Measurements from ENCODE around the gene PPP2R1B.
"Not testable (repeated sequence)": the region's sequence is repeated elsewhere in the genome, so short reads cannot be mapped to it uniquely, and the experiment has no call there.

Gene PPP2R1B

GRCh38 chr11:111723595-111723994 lies 42.6 kb downstream of the PPP2R1B start:
- DNase-seq = no peak

DNA sequence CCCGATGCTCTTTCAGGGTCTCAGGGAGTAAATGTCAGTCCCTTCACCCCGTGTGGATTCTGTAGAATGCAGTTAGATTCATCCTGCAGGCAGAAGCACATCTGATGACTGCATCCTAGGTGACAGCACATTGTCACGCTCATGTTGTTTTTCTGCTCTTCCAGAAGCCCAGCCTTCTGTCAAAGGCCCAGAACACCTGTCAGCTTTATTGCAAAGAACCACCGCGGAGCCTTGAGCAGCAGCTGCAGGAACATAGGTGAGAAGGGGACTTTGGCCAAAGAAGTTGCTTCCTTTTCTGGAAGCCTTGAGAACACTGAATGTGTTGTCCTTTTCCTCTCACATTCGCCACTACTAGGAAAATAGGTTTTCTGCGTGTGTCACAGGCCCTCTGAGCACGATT lies 43.7 kb downstream of the PPP2R1B start:
- DNase-seq = no peak

DNA sequence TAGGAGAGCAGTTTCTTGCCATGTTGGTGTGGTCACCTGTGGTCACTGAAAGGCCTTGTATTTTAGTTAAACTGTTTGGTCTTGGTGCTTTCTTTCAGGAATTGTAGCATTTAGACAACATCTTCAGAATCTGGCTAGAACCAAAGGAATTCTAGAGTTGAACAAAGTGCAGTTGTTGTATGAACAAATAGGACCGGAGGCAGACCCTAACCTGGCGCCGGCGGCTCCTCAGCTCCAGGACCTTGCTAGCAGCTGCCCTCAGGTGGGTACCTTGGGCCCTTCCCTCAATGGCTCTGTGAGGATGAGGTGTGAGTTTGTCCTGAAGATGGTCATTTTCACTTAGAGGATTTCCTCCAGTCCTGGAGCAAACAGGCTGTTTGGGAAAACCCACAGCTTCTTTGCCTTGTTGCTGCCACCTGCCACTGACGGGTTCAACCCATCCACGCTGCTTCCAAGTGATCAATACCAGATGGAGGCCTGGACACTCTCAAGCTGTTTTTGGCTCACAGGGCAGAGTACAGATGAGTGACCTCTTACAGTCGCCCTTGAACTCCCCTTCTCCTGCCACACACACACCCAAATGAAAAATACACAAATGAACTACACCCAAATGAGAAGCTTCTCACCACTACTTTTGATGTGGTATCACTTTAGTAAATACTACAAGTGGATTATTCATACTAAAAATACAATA lies 45.2 kb downstream of the PPP2R1B start:
- no peak for DNase-seq

DNA sequence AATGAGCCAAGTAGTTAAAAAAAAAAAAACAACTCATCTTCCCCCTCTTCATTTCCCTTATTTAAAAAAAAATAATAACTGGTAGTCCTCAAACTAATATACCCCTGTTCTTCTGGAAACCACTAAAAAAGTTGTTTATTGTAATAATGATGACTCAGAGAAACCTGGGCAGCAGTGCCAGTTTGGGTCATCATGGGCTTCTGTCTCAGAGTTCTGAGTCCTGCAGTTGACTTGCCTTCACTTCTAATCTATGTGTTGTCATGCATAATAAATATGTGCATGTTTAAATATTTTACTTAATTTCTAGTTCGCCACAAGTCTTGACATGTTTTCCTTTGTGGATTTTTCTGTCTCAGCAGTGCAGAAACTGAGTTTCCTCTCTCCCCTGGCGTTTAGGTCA lies 46.8 kb downstream of the PPP2R1B start:
- no peak for DNase-seq

GRCh38 chr11:111718859-111719258 lies 47.3 kb downstream of the PPP2R1B start:
- DNase-seq = no peak

DNA sequence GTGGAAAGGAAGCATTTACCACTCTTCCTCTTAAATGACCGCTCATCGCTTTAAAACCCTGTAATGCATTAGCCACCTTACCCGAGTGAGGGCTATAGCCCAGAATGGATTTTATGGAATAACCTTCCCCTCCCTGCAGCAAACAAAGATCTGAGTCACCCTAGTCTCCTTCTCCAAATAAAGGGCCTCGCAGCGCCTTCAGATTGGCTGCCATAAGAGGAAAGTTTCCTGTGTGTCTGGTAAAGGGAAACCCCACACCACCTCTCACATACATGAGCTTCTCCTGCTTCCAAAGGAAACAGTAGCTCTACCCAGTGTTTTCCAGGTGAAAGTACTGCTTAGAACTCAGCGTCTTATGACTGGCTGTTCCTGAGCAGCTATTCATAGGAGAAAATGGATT lies 47.8 kb downstream of the PPP2R1B start:
- no peak for DNase-seq

GRCh38 chr11:111717660-111718059 lies 48.5 kb downstream of the PPP2R1B start:
- DNase-seq = not testable (repeated sequence)

GRCh38 chr11:111715142-111715816 lies 50.9 kb downstream of the PPP2R1B start:
- no peak for DNase-seq

DNA sequence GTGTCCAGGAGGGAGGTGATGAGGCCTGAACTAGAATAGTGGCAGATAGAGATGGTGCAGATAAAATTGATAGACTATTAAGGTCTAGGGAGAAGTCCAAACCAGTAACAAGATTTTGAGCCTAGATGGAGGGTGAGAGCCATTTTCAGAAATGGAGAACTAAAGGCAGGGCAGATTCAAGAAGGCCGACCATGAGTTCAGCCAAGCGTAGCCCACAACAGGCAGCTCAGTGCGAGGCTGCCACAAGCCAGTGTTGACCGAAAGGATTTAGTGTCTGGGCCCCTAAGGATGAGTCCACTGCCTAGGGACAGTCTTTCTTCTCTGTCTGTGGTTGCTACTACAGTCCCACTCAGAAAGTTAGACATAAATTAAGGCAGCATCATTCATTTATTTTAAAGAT lies 51.7 kb downstream of the PPP2R1B start:
- no peak for DNase-seq

DNA sequence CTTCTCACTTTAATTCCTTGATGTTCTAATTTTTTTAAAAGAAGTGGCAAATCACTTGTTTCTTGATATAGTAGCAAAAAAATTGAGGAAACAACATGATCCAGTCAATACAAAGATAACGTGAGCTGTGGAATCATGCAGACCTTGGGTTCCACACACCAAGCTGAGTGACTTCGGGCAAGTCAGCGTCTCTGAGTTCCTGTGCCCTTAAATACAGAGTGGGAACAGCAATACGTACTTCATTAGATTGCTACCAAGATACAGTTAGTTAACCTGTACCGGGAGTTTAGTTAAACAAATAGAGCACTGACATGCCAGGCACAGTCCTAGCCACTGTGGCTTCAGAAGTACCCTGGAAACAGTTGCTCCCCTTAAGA lies 58.5 kb downstream of the PPP2R1B start:
- no peak for DNase-seq

GRCh38 chr11:111707039-111707690 lies 59.0 kb downstream of the PPP2R1B start:
- DNase-seq = no peak

DNA sequence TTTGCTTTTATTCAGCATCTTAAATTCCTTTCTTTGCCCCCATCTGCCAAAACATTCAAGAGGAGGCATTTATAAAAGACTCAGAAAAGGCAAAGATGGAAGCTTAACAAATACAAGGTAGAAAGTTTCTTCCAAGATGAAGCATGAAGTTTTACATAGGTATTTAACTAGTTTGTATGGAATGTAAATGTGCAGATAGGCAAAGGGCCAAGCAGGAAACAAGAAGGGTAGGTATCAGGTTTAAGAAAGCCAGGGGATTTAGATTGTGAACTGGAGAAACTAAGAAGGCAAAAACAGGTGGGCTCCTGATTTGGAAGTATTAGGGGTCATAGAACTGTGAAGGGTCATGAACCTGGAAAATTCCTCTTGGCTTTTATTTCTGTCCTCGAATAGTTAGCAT lies 62.6 kb downstream of the PPP2R1B start:
- DNase-seq = no peak

DNA sequence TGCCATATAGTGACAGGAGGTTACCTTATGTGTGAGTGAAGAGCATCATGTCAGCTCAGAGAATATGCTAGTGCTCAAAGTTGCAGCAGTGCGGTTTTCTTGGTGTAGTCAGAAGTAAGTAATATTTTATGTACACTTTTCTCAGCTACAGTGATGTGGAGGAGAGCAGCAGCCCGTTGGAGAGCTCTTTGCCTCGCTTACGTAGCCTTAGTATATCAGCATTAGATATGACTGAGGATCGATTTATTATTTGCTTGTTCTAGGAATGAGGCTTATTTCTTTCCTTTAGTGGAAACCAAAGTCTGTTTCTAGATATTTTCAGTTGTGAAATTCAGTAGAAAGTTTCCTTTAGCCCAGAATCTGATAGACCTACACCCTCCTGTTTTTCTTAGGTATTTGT lies 63.6 kb downstream of the PPP2R1B start:
- DNase-seq = no peak

GRCh38 chr11:111700162-111700561 lies 66.0 kb downstream of the PPP2R1B start:
- DNase-seq = no peak

DNA sequence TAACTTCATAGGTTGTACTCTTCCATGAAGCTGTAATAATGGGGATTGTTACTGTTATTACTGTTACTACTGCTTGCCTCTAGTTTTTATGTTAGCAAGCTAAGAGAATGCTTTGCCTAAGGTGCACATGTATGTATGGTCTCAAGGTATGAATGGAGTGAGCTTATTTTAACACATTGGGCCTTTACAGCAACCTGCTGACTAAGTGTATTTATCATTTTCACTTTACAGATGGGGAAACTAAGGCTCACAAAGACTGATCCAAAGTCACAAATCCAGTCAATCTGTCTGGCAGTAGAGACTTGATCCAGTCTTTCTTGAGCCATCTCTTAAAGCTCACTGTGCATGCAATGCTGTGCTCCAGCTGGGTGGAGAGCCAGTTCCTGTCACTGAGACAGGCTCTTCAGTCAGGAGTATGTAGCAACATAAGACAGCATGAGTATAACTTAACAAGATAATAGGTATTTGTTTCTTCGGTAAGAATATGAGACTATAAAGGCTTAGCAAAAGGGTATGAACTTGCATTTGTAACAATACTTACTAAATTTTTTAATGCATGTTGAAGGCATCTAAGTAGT lies 66.5 kb downstream of the PPP2R1B start:
- no peak for DNase-seq

- DNase-seq = no peak
Observed at GRCh38 chr11:111698852-111699559, 67.2 kb downstream of the PPP2R1B start.

DNA sequence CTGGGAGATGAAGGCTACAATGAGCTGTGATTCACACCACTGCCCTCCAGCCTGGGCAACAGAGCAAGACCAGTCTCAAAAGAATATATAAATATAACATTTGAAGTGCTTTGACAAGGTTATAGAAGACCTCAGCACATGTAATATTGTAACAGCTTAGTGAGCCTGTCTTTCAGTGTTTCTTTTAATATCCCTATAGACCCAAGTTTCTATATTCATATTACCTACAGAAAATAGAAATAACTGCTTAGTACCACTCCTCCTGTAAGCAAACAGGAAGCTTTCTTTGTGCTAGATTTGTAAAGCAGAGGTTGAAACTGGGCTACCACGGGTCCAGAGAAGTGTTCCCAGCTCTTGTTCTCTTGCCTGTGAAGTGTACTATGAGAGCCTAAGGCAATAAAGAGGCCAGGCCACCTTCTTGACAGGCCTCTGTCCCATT lies 68.2 kb downstream of the PPP2R1B start:
- DNase-seq = no peak

GRCh38 chr11:111696556-111696955 lies 69.6 kb downstream of the PPP2R1B start:
- DNase-seq = no peak

DNA sequence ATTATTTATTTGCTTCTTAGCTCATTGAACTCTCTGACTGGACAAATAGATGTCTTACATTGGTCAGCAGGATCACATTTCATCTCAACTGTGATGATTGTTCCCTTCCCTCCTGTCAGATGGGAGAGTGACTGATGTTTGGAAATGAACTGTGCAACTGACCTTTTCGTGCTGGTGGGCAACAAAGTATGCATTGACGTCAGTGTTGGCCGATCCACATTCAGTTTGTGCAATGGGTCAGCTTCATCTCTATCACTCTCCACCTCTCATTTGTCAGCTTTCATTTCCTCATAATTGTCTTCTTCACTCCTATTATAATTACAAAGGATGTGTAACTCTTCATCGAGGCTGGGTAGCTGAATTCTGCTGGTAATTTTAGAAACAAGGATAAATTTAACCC lies 71.3 kb downstream of the PPP2R1B start:
- no peak for DNase-seq

DNA sequence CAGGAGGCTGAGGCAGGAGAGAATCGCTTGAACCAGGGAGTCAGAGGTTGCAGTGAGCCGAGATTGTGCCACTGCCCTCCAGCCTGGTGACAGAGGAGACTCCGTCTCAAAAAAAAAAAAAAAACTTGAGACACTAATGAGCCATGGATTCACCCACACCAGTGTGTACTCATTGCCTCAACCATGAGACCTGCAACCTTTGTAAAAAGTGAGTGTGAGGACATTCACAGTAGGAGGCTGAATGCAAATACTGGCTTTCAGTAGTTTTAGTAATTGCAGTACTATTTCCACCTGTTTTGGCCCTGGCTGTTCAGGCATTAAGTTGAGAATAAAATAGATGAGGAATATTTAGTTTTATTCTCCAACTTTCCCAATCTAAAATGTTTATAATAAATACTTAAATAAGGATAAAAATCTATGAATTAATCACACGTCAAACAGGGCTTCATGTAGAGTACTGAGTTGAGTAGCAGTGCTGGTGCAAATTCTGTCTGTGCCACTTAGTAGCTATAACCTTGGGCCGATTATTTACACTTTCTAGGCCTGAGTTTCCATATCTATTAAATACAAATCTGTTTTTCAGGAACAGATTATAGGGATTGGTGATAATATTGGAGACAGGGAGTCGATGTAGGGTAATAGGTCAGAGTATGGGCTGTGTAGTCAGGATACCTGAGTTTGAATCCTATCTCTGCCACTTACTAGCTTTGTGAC lies 72.8 kb downstream of the PPP2R1B start:
- no peak for DNase-seq

DNA sequence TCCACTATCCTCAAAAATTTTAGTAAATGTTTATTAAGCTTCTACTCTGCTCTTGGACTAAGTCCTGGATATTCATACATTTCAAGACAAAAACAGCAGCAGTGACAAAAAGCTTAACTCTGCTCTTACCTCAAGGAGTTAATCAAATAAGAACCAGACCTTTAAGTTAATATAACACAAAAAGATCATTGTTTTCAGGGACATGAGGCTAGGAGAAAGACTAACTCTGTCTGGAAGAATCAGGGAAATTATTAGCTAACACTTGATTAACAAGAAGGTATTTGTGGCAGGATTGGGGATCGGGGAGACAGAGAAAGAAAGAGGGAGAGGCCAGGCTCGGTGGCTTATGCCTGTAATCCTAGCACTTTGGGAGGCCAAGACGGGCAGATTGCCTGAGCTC lies 74.4 kb downstream of the PPP2R1B start:
- no peak for DNase-seq

- DNase-seq = no peak
Observed at GRCh38 chr11:111691176-111691575, 75.0 kb downstream of the PPP2R1B start.

GRCh38 chr11:111688013-111688412 lies 78.2 kb downstream of the PPP2R1B start:
- no peak for DNase-seq
